HG03571 (cell line): ENCODE data around the gene RAB11FIP4.

ENCODE experiments used
- ATAC-seq: cut with Tn5 transposase; IDR thresholded peaks from one replicate; pipeline ENCODE4 v1.9.1; 2021; ENCODE audit not compliant: unreplicated experiment

The RAB11FIP4 gene

DNA sequence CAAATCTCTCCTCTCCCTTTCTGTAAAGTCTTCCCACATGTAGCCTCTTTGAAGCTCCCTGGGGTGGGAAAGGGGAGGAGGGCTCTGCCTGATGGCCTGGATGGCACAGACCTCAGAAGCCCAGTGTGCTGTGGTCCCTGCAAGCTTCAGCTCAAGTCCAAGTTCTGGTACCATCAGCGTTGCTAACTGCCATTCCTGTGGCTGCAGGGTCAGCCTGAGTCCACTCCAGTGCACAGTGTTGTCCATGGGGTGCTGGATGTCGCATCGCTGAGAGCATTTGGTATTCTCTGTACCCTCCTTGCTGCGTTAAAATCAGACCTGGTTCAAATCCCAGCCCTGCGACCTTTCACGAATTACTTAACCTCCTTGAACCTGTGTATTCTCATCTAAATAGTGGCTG, 105.1 kb downstream of the RAB11FIP4 start:
- no peak for ATAC-seq

DNA sequence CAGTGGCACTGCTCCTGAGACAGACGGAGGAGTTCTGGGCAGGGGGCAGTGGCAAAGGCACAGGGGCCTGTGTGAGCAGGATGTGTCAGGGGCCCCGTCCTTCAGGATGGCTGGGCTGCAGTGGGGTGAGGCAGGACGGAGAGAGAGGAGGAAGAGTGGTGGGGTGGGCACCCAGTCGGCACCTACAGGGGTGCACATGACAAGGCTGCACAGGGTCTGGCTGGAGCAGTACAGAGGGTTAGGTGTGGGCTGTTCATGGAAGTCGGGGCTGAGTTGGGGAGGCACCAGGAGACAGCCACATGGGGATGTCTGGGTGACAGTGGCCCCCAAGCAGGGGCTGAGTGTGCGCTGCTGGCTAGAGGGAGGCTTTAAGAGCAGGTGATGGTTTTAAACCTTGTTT, 106.0 kb downstream of the RAB11FIP4 start:
- ATAC-seq: no peak

DNA sequence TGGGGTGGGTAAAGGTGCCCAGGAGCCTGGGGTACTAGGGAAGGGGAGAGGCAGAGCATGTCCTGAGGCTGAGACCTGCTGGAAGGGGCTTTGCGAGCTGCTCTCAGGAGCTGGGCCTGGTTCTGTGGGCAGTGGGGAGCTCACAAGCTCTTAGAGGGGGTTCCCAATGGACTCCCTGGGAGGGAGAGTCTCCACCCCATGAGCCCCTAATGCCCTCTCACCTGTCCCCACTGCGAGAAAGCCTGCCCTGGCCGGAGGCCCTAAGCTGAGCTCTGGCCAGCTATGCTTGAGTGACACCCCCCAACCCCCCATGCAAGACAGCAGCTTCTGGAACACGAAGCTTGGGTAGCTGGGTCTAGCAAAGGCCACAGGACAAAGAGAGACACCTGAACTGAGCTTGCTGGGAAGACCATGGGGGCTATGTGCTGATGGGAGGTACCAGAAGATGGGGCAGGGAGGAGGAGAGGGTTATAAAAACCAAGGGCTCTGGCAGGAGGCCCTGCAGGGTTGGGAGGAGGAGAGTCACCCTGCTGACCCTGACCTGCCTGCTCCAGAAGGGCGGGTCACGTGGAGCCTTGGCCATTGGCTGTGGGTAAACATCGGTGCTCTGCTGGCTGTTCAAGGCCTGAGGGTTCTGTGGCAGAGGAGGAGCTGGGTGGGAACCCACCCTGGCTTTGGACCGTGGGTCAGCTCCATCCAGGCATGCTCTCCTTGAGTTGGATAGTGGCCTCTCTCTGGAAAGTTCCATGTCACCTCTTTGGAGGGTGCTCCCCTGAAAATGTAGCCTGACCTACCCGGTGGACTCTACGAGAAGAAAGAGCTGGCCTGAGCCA, 106.7 kb downstream of the RAB11FIP4 start:
- no peak for ATAC-seq

DNA sequence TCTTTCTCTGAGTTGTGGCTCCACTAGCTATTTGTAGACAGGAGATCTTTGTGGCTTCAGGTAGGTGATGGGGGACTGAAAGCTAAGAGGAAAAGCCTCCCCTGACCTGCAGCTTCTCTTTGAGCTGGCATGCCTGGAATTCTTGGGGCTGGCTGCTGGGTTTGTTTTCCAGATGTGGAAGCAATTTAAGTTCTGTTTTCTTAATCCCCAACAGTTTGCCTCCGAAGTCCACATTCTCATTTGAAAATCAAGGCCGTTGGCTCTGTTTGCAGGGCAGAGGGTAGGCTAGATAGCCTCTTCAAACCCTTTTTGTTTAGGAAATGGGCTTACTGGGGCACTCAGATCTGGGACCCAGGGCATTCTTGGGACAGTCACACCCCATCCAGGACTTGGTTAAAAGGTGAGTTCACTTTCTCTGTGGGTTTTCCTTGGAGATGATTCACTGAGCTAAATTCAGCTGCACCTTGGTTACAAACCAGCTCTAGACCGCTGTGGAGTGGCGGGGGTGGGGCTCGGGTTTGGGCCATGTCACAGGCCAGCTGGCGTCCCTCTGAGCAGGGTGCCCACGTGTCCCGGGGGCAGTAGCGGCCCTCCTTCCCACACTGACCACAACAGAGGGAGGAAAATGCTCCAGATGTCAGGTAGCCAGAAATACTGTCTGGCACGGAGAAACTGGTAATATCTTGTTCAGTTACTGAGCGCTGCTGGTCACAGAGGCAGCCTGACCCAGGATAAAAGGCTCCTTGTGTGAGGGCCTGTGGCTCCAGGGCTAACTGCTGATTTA, 108.5 kb downstream of the RAB11FIP4 start:
- ATAC-seq: no peak

DNA sequence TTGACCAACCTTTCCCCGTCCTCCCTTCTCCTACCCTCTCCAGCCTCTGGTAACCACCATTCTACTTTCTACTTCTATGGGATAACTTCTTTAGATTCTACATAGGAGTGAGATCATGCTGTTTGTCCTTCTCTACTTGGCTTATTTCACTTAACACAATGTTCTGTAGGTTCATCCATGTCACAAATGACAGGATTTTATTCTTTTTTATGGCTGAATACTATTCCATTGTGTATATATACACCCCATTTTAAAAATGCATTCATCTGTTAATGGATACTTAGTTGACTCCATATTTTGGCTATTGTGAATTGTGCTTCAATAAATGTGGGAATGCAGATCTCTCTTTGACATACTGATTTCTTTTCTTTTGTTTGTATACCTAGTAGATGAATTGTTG, 115.0 kb downstream of the RAB11FIP4 start:
- no peak for ATAC-seq

DNA sequence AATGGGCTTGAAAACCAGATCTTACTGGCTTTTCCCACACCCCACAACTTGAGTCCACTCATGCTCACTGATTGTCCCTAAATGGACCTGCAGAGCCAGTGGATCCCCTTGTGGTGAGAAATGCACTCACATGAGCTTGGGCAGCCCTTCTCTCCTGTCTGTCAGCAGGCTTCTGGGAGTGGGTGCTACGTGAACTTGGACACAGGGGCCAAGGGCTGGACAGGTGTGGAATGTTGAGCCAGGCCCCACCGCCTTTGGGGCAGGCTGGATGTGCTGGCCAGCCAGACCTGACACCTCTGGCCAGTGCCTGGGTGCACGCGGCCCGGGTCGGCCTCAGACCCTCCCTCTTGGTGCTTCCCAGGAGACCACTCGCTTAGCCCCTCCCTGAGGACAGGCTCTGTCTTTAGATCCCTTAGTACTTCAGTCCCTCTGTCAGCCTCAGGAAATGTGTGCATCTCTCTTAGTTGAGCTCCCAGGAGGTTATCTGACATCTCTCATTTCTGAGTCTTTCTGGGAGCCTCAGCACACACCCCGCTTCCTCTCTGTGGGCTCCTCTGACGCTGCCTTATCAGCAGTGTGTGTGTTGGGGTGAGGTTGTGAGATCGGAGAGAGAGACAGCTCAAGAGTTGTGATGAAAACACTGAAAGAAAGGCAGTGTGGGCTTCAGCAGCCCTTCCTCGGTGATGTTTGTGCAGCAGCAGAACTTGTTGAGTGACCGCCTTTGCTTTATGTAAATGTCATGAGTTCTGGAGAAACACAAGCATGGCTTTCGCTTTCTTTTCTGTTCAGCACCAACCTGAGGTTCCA, 117.0 kb downstream of the RAB11FIP4 start:
- ATAC-seq: no peak

DNA sequence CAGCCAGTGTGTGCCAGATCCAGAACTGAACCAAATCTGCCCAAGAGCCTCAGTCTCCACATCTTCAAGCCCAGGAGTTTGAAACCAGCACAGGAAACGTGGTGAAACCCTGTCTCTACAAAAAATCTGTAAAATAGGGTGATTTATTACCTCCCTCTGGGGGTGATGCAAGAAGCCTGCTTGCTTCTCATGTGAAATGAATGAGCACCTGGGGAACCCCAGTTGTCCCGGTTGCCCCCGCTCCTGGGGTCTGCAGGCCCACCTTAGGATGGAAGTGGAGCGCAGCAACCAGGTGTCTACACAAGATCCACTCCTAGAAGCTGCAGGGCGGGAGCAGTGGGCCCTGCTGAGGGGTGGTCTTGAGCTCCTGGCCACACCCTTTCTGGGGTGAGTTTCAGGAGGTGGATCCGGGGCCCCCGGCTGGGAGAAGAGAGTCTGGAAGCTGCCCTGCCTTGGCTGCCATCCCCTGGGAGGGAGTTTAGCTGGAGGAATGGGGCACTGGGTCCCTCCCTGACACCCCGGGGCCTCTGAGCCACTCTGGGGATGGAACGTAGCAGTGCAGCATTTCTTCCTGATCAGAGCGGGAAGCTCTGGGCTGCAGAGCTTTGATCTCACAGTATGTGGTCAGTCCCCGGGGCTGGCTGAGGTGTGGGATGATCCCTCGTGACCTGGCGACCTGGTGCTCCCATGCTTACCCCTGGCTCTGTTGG, 117.8 kb downstream of the RAB11FIP4 start:
- no peak for ATAC-seq

DNA sequence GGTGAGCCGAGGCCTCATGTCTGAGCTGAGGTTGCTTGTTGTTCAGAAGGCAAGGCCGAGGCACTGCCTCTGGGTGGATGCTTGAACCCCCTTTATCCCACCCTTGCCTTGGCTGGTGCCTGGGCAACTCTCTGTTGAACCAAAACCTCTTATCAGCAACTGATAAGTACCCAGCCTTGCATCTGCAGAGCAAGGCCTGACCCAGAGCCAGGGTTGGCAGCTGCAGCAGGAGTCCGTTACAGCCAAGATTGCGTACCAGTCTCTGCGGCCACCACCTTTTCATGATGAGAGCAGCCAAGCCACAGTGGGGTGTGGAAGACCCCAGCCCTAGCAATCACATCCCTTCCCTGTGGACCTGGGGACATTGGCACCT, 118.3 kb downstream of the RAB11FIP4 start:
- ATAC-seq: no peak

DNA sequence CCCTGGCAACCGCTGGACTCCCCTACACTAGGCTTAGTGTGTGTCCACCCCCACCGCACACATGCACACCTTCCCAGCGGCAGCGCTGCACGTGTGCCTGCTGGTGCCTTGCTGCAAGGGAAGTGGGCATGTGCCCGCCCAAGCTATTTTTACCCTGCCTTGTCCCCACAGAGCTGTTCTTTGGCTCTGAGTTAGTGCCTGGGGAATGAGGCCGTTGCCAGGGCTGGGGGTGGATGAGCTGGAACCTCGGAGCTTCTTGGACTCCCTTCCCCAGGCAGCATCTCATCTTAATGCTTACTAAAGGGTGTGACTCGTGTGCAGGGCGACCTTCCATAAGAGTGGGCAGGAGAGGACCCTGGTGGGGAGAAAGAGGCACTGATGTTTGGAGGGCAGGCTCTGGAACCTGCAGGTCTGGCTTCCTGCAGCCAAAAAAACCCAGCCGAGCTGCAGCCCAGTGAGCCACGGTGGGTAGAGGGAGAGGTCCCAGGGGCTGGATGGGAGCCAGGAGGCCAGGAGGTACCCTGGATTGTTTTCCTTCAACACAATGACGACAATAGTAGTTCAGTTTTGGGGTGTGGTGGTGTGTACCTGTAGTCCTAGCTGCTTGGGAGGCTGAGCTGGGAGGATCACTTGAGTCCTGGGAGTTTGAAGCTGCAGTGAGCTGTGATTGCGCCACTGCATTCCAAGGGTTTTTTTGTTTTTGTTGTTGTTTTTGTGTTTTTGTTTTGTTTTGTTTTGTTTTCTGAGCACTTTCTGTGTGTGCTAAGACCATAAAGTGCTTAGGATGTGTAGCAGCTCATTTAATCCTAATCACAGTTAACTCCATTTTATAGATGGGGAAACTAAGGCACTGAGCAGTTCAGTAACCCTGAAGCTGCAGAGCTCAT, 119.1 kb downstream of the RAB11FIP4 start:
- ATAC-seq: no peak

DNA sequence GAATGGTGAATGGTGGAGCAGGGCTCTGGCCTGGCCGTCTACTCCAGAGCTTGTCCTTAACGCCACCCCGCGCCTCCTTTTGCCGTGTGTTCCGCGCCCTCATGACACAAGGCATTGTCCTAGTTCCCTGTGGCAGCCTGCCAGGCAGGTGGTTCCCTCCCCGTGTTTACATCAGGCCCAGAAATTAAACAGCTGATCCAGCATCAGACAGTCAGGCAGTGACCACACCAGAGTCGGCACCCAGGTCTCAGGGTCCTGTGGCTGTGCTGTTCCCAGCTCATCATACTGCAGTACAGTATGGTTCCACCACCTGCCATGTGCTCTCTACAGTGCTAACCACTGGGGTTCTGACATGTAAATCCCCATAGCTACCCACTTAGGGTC, 119.7 kb downstream of the RAB11FIP4 start:
- ATAC-seq: no peak

DNA sequence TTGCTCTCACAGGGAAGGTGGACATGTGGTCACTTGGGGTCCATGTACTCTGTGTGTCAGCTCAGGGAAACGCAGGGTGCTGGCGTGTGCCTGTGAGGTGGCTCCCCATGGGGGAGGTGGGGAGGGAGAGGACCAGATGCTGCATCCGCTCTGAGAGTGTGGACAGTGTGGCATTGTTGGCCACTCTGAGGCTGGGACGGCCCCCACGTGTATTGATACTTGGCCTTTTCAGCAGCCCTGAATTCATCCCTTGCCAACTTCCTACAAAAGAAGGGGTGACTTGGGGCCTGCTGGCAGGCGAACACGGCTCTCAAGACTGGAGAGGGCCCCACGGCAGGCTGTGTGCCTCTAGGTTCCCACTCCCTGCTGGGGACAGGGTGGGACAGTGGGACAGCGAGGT, 120.1 kb downstream of the RAB11FIP4 start:
- ATAC-seq: no peak

DNA sequence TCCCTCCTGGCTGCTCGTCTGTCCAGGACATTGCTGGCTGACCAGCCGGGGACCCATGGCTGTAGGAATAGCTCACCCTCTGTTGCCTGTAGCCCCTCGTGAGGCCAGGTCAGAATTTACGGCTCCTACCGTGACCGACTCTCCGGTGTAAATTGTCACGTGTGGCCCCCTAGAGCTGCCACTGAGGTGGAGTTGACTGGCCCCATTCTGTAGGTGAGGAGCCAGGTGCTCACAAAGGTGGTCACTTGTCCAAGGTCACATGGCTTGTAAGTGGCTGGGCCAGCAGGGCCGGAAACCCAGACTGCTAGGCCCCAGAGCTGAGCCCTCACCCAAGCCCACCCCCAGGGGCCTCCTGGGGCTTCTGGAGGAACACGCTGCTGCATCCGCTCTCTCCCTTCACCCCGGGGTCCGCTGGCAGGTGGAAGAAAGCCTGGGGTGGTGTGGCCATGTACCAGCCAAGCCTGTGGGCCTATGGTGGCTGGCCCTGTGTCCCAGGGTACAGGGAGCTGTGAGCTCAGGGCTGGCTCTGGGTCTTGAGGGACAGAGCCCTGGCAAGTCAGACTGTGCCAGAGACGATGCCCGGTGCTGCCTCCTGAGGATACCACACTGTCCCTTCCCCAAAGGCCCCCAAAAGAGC, 120.7 kb downstream of the RAB11FIP4 start:
- no peak for ATAC-seq

DNA sequence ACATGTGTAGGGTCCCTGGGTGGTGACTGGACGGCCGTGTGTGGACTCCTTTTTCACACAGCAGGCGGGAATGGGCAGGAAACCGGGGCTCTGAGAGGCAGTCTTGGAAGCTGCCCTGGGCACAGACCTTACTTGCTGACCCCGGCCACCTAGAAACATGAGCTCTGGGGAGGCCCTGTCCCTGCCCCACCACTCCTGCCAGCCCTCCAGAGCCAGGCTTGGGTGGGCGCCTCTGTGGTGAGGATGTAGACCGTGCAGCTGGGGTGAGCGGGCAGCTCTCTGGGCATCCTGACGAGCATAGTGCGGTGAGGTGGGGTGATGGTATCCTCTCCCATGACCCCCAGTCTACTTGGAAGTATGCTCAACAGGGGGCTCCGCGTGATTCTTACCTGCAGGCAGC, 121.3 kb downstream of the RAB11FIP4 start:
- no peak for ATAC-seq

DNA sequence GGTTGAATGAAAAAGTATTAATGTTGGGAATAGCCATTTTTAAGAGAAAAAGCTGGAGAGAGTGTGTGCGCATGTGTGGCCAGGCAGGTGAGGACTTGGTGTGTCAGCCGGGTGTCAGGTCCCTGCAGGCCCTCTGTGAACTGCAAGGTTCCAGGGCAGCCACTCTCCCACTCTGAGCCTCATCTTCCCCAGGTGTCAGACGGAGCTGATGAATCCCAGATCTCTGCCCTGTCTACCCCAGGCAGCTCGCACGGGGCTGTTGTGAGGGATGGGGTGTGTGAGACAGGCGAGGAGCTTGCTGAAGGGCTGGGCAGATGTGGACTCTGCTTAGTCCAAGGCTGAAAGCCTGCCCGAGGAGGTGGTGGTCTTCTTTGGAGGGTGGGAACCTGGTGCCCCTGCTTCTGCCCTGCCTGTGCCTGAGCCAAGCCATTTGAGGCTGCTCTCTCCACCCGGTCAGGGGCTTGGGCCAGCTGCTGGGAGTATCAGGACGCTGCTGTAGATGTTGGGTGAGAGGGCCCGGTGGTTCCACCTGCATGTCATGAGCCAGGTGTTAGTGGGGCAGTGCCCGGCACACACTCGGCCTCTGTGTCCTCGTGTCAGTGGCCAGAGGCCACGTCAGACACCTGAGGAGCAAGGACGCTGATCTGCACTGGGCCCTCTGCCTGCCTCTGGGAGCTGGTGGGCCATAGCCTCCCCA, 122.4 kb downstream of the RAB11FIP4 start:
- no peak for ATAC-seq

DNA sequence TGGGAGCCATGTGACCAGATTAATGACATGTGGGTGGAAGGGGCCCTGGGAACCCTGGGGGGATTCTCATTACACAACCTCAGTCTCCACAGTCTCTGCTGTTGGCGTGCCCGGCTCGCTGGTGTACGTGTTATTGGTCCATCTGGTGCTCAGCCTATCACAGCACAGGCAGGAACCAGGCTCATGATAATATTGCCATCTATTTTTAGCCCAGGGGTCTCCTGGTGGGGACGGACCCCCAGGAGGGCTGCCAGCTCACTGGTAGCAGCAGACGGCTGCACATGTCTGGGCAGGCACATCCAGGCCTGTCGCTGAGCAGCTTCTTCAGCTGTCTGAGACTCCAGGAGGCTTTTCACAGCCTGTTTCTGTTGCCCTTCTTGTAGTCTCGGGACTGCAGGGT, 123.8 kb downstream of the RAB11FIP4 start:
- no peak for ATAC-seq

DNA sequence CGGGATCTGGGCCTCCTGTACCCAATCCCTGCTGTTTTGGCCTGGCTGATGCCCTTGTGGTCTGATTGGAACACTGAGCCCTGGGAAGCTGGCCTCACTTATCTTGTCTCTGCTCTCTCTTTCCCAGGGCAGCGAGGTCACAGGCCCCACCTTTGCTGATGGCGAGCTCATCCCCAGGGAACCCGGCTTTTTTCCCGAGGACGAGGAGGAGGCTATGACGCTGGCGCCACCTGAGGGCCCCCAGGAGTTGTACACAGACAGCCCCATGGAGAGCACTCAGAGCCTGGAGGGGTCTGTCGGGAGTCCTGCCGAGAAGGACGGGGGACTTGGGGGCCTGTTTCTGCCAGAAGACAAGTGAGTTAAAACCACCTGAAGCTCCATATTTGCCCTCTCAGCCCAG, 126.0 kb downstream of the RAB11FIP4 start:
- no peak for ATAC-seq

DNA sequence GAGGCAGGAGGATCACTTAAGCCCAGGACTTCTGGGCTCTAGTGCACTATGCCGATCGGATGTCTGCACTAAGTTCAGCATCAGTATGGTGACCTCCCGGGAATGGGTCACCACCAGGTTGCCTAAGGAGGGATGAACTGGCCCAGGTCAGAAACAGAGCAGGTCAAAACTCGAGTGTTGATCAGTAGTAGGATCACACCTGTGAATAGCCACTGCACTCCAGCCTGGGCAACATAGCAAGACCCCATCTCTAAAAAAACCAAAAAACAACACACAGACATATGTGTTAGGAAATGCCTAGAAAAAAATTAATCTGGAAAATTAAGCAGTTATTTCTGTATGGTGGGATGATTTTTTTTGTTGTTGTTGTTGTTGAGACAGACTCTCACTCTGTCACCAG, 127.0 kb downstream of the RAB11FIP4 start:
- no peak for ATAC-seq

DNA sequence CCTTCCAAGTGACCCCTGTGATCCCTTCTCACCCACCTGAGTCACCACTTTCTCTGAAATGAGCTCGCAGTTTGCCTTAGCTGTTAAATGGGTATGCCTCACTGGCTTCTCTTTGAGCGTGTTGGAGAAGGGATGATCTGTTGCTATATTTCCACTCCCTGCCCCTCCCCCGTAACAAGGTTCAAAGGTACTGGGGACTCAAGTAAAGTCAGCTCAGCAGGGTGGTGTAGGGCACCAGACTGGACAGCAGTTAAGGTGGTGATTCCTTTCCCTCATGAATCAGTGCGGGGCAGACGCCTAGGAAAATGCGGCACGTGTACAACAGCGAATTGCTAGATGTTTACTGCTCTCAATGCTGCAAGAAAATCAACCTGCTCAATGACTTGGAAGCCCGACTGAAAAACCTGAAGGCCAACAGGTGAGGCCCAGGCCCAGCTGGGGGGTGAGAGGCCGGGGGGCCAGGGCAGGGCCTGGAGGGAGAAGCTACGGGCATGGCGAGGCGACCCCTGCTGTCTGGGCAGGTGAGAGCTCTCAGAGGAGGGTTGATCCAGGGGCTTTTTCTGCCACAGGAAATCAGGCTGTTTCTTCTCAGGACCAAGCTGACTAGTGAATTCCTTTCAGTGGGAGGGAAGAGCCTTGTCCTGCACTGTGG, 130.3 kb downstream of the RAB11FIP4 start:
- no peak for ATAC-seq
